ENCODE data around the gene SPATA19. TPM values are rescaled to one million over a fixed set of nuclear protein-coding genes. Genes with fewer than 3 reads are reported as not detected.

SPATA19 gene
- total and polyA plus RNA-seq, 2 donors from 2014 or later (not counting 2 experiments from before 2014, with no cell fraction given) = not detected

Other genes starting within 250 kb of the SPATA19 start
- 0.35 and 1.6 TPM in 2 replicates for gene IGSF9B, start 111.5 kb upstream of the SPATA19 start, total RNA-seq
- gene IGSF9B, start 111.5 kb upstream of the SPATA19 start, polyA plus RNA-seq = 0.29 and 0.73 TPM in 2 replicates
- 1.9 and 6.3 TPM in 2 replicates for gene JAM3, start 223.6 kb upstream of the SPATA19 start, total RNA-seq
- gene JAM3, start 223.6 kb upstream of the SPATA19 start, polyA plus RNA-seq = 0.85 and 2.7 TPM in 2 replicates

Data from foreskin keratinocyte (primary cell).